IMR-90 (cell line): ENCODE data around the gene RTEL1.

ENCODE experiments used
- CTCF ChIP-seq: conservative IDR thresholded peaks from 2 replicates; pipeline ENCODE4 v1.5.1; 2012; ENCODE audit warnings: mild to moderate bottlenecking, low read depth, low read length, improper control_type of control experiment
- SMC3 ChIP-seq: fragments of 150-350 bp; IDR thresholded peaks from 2 replicates; pipeline ENCODE4 v1.6.1; 2016; ENCODE audit warnings: low read depth, mild to moderate bottlenecking, antibody characterized with exemption, low read length, moderate library complexity

- TF ChIP-seq SMC3 (no peak), CTCF (no peak)
These were observed 60.9 kb downstream of the RTEL1 start for GRCh38 chr20:63718996-63719395.
